Measurements from ENCODE around the gene SIRPG.
"Not testable (repeated sequence)": the region's sequence is repeated elsewhere in the genome, so short reads cannot be mapped to it uniquely, and the experiment has no call there.

SIRPG gene

GRCh38 chr20:1635291-1635979, 22.1 kb downstream of the SIRPG start:
- no peak for DNase-seq

DNA sequence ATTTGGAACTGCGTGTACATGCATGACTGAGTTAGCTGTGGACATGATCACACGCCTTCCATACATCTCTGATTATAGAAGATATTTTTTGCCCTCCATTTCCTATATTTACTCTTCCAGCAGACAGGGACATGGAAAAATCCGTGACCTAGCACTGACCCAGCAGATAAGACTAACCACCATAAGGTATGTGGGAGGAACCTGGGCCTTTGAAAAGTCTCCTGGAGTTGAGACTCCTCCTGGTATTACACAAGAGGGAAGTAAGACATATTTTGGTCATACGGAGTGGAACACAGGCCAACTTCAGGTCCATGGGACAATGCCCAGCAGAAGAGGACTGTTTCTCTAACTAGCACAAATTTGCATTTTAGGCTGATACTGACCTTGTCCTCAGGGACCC, 24.0 kb downstream of the SIRPG start:
- no peak for DNase-seq

DNA sequence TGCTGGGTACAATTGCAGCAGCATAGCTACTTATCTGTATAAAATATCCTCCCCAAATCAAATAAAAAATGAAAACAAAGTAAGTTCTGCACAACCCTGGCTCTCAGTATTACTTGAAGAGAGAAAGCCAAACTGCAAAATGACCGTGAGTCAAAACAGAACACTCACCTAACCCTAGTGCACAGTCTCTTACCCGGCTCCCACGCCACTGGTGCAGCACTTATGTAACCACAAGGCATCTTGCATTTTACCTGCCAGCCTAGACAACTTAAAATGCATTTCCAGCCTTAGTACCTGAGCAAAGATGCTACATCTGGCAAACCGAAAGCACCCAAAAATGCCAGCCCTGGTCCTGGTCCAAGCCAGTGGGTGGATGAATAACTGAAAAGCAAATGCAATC, 25.4 kb downstream of the SIRPG start:
- no peak for DNase-seq

DNA sequence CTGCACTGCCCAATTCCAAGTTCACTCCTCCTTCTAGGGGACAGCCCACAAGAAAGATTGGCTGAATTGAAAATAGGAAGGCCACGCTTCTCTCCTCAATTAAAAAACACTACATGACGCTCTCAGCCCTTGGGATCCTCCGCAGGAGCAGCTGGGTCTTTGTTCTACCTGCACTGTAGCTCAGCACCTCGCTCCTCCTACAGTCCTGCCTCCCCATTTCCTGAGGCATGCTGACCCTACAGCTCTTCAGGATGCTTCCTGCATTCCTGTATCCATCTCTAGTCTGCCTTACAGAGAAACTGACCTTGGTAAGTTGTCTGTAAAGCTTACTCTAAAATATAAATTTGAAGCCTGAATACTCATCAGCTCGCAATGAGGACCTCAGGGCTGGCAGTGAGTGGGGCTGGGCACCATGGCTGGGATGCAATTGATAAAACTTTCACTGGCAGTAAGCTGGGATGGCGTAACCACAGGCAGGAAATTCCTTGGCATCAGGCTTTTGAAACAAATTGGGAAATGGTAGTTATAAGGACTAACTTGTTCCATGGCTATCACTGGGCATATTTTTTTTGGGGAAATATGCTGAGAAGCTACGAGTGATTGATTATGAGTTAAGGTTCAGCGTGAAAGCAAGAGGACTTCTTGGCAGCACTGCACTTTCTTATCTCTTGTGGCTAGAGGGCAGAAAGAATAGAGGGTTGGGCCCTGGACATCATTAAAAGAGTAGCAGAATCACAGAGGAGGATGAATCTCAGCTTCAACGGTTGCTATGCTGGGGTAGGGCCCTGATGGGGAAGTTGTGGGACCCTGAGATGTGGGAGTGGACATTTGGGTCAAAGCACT, 26.0 kb downstream of the SIRPG start:
- DNase-seq, result no peak

GRCh38 chr20:1630186-1630585, 27.4 kb downstream of the SIRPG start:
- no peak for DNase-seq

DNA sequence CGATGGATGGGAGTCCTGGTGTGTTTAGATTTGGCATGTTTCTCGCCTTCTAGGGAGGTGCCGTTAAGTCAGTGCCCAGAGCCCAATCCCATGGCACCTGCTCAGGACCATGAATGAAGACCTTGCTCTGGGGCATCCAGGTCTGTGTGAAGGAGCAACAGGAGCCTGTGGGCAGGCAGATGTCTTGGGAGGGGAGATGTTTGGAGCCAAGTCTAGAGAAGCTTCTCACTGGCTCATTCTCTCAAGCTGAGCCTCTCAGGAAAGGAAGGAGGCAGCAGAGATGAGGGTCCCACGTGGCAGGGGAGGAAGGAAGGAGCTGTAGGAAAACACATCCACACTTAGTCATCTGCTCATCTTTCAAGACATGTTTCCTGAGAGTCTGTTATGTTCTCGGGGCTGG, 28.3 kb downstream of the SIRPG start:
- no peak for DNase-seq

DNA sequence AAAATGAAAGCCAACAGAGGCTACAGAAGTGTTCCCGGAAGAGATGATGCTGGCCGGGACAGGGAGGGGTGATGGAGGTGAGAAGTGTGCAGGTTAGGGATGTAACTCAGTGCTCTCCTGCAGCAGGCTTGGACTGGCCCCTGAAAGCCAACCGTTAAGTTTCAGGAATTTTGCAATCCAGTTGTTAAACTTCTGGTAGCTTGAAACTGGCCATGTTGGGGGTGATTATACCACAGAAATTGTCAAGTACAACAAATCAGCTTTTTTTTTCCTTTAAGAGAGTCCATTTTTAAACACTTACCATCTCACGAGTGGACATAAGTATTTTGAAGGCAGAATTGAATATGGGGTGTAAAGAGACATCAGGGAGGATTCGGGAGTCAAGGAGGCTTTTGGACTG, 29.0 kb downstream of the SIRPG start:
- DNase-seq, result no peak

DNA sequence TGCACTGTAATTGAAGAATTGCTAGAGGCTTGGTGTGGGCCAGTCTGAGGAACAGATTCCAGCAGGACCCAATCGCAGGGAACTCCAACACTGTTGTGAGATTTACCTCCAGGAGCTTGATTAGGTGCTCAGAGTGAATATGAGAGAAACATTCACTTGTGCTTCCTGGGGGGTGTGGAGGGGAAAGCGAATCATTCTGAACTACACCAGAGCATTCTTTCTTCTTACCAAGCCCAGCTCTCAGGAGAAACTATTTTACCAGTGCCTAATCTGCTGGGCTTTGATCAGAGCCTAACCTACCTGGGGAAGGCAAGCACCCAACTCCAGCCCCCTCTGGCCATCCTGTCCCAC, 30.4 kb downstream of the SIRPG start:
- DNase-seq, result no peak

GRCh38 chr20:1626528-1627199, 30.9 kb downstream of the SIRPG start:
- DNase-seq, result no peak

DNA sequence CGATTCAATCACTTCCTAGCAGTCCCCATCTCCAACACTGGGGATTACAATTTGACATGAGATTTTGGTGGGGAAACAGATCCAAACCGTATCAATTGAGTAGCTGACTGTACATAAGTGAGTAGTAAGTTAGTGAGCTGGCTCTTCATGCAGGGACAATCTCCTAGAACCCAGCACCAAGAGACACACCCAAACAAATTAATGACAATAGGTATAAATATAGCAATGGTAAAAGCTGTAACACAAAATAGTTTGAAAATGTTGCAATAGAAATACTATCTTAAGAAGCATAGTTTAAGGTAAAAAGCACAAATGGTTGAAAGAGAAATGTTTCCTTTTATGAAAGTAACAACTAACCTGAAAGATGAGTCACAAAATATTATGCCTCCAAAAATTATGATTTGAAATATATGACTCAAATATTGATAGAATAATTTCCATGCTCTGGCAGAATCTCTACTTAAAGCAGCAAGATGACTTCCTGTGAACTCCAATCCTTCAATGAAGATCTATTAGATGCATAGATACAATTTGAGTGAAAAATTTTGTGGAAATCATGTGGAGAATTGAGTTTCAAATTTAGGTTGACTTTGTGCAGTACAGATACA, 32.4 kb downstream of the SIRPG start:
- no peak for DNase-seq

GRCh38 chr20:1623501-1624205, 33.9 kb downstream of the SIRPG start:
- no peak for DNase-seq

- no peak for DNase-seq
Observed at GRCh38 chr20:1622450-1622849, 35.1 kb downstream of the SIRPG start.

DNA sequence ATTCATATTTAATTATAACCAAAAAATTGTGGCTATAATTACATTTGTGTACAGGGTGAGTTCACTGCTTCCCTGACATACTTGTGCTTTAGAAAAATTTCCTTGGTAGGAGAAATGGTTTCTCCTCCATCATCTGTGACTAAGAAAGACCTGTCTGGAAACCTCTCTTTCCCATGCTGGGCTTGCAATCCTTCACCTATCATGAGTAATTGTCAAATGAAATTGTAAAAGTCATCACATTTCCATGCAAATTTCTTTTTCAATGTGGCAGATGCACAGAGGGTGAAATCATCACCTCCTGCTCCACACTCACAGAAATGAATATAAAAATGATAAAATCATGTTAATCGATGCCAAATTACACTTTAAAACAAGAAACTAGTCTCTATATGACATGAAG, 36.3 kb downstream of the SIRPG start:
- no peak for DNase-seq

DNA sequence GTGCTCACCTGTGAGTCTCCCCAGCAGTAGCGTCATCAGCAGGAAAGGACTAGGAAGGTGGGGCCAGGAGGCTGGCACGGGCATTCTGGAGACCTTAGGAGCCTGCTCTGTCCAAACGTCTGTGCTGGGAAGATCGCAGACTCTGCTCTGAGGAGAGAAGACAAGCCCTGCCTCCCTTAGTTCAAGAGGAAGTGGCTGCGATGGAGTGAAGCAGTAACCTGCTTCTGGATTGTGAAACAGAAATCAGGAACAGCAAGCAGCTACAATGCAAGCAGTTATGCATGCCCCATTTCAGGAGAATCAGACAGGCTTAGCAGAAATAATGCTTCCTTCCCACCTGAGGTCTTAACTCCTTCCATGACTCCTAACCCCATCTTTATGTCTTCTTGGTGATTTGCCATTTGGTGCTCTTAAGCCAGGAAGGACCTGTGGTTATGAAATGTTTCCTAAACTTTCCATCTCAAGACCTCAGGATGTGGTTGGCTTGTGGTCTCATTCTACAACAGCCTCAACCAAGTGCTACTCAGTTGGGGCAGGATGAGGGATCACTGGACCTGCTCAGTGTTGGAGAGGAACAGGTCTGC, 37.6 kb downstream of the SIRPG start, which contains the start of gene SIRPB1:
Gene SIRPB1, minus strand, starts transcription at position 149 of the 584 bp plus-strand sequence. Its CDS starts 65 bp downstream, at position 84.
- DNase-seq, result no peak

GRCh38 chr20:1618954-1619540, 38.5 kb downstream of the SIRPG start:
- no peak for DNase-seq

DNA sequence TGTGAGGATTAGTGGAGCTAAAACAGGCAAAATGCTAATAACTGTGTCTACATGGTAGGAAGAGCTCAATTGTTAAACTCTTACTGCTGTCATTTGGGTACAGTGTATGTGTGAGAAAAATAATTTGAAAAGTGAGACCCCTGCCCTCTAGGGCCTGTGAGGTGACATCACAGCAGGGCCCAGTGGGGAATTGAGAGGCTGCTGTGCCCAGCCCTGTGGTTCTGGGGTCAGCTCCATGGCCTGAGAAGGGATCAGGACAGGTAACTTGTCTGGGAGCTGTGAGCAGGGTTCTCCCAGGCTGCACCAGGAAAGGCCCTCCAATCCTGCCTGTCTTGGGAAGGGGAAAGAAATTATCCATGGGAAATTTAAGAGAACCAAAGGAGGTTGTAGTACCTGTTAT, 39.1 kb downstream of the SIRPG start:
- no peak for DNase-seq

- no peak for DNase-seq
Observed at GRCh38 chr20:1616858-1617434, 40.6 kb downstream of the SIRPG start.

- not testable (repeated sequence) for DNase-seq
Observed at GRCh38 chr20:1610404-1610803, 47.2 kb downstream of the SIRPG start.

- not testable (repeated sequence) for DNase-seq
Observed at GRCh38 chr20:1608678-1609347, 48.8 kb downstream of the SIRPG start.

DNA sequence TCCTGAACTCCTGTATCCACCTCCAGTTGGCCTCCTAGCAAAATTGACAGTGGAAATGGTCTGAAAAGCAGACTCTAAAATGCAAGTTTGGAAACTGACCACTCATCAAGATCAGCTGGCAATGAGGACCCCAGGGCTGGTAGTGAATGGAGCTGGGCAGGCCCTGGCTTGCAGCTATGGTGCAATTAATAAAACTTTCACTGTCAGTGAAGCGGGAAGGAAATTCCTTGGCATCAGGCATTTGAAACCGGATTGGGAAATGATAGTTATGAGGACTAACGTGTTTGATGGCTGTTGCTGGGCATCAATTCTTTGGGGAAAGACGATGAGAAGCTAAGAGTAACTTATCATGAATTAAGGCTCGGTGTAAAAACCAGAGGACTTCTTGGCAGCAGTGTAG, 56.8 kb downstream of the SIRPG start:
- no peak for DNase-seq

GRCh38 chr20:1595333-1595732, 62.2 kb downstream of the SIRPG start:
- DNase-seq, result no peak
